HG03066 (cell line): ENCODE data around the gene S100A1.
"Not testable (repeated sequence)": the region's sequence is repeated elsewhere in the genome, so short reads cannot be mapped to it uniquely, and the experiment has no call there.

ENCODE experiments used
- ATAC-seq: cut with Tn5 transposase; IDR thresholded peaks from one replicate; pipeline ENCODE4 v1.9.1; 2021; ENCODE audit warnings: low read depth; ENCODE audit not compliant: unreplicated experiment

S100A1 gene

GRCh38 chr1:153649863-153650235 lies 21.6 kb downstream of the S100A1 start:
- no peak for ATAC-seq

- ATAC-seq = no peak
Observed at GRCh38 chr1:153651771-153652170, 23.5 kb downstream of the S100A1 start.

GRCh38 chr1:153652805-153653500 lies 24.7 kb downstream of the S100A1 start:
- no peak for ATAC-seq

DNA sequence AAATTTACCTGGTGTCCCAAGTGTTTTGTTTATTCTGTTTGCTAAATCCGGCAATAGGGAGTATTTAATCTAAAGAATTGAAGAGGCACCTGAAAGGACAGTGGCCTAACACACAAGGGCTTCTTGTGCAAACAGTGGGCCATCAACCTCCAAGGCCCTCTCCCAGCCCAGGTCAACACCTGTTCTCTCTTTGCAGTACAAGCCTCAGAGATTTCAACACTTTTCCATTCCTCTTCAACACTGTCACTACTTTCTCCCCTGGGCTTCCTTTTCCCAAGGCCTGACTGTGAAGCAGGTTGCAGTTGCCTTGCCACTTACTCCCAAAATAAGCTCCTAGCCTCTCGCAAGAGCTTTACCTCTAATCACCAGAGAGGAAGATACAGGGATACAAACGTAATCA lies 27.1 kb downstream of the S100A1 start:
- ATAC-seq = no peak

- peak; percentile 83 for ATAC-seq
Observed at GRCh38 chr1:153658400-153659174, 30.4 kb downstream of the S100A1 start, which contains the start of gene SNAPIN. TSS of gene SNAPIN (plus strand) at chr1:153658703. CDS start at chr1:153658744, 41 bp downstream.

GRCh38 chr1:153659175-153659534 lies 30.9 kb downstream of the S100A1 start:
- ATAC-seq = no peak

DNA sequence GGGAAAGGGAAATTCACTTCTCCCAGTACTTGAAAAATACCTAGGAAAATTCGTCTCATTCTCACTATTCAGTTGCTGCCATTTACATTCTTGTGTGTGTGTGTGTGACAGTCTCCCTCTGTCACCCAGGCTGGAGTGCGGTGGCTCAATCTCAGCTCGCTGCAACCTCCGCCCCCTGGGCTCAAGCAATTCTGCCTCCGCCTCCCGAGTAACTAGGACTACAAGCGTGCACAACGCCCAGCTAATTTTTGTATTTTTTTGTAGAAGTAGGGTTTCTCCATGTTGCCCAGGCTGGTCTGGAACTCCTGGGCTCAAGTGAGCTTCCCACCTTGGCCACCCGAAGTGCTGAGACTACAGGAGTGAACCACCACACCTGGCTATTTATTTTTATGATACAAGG lies 31.4 kb downstream of the S100A1 start:
- no peak for ATAC-seq

DNA sequence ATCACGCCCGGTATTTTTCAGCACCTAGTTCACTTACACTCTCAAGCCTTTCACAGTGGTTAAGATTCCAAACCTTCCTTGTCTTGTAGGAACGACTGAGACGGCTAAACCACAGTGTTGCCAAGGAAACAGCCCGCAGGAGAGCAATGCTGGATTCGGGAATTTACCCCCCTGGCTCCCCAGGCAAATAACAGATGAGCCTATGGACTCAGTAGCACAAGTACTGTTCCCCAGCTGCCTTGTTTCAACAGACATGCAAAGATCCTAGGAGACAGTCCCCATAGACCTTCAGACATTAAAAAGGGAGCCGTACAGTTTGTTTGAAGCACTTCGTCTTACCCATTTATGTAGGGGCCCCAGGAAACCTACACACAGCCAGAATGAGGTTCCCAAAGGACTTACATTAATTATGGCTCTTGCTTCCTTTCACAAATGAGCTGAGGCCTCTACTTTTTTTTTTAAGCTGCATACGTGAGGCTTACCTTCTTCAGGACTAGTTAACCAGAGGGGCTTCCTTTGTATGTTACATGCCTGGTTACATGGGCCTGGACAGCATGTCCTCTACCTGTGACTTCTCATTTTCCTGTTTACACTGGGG lies 33.0 kb downstream of the S100A1 start:
- no peak for ATAC-seq

GRCh38 chr1:153662269-153662668 lies 34.0 kb downstream of the S100A1 start:
- no peak for ATAC-seq

- ATAC-seq = no peak
Observed at GRCh38 chr1:153663211-153663610, 35.0 kb downstream of the S100A1 start.

DNA sequence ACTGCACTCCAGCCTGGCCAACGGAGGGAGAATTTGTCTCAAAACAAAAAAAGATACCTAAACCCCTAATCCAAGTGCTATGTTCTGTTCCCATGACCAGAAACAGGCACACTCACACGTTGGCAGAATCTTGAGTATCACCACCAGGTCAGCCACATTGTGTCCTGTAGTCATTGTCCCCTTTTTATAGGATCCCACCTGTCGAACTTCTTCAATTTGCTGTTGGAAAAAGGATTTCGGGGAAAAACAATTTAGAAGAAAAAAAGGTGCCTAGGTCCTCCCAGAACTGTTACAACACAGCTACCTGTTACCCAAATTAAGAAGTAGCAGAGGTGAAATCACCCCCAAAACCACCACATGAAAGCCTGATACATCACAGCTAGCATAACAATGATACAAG lies 39.2 kb downstream of the S100A1 start:
- ATAC-seq = no peak

DNA sequence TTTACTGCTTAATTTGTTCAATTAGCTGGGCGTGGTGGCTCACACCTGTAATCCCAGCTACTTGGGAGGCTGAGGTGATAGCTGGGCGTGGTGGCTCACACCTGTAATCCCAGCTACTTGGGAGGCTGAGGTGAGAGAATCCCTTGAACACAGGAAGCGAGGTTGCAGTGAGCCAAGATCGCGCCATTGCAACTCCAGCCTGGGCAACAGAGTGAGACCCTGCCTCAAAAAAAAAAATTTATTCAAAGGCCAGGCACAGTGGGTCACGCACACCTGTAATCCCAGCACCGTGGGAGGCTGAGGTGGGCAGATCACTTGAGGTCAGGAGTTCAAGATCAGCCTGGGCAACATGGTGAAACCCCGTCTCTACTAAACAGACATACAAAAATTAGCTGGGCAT lies 40.4 kb downstream of the S100A1 start:
- not testable (repeated sequence) for ATAC-seq

DNA sequence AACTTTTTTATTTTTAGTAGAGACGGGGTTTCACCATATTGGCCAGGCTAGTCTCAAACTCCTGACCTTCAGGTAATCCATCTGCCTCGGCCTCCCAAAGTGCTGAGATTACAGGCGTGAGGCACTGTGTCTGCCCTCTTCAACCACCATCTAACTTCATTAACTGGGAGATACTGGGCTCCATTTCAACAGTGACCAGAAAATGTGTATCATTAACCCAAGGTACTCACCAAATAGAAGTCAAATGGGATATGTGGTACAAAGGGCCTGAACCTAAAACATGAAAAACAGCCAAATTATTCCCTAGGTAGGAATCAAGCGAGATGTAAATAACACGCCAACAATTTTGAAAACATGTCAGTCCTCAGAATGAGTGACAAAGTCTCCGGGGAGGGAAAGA lies 41.4 kb downstream of the S100A1 start:
- ATAC-seq = no peak

GRCh38 chr1:153670257-153670858 lies 42.1 kb downstream of the S100A1 start:
- ATAC-seq = no peak

DNA sequence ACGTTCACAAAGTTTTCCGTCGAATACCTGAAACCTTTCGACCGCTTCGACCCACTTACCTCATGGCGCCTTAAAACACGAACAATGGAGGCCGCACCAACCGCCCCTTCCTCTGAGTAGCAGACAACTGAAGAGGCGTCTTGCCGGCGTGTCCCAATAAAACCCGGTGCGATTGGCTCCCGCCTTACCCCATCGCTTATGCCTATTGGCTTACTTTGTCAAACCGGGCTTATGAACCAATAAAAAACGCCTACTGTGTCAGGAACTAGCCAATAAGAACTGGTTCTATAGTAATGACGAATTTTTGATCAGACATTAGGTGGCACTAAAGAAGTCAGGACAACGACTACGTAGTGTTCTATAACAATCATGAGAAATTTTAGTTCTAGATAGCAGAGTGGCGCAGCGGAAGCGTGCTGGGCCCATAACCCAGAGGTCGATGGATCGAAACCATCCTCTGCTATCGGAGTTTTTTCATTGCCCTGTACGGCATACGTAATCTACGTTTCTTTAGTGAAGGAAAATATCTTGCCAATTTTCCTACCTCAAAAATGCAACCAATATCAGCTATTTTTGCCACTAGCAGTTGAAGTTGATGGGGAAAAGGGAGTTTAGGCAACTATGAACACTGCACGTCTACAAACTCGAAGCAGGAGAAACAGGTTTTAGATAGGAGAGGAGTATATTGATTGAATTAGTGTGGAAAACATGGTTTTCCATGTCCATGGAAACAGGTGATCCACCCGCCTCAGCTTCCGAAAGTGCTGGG lies 42.8 kb downstream of the S100A1 start, which contains the start of gene ILF2:
ILF2 (minus strand) TSS at position 135 of the 769 bp plus-strand sequence; CDS start at position 64, 71 bp downstream.
- ATAC-seq = peak; percentile 97

DNA sequence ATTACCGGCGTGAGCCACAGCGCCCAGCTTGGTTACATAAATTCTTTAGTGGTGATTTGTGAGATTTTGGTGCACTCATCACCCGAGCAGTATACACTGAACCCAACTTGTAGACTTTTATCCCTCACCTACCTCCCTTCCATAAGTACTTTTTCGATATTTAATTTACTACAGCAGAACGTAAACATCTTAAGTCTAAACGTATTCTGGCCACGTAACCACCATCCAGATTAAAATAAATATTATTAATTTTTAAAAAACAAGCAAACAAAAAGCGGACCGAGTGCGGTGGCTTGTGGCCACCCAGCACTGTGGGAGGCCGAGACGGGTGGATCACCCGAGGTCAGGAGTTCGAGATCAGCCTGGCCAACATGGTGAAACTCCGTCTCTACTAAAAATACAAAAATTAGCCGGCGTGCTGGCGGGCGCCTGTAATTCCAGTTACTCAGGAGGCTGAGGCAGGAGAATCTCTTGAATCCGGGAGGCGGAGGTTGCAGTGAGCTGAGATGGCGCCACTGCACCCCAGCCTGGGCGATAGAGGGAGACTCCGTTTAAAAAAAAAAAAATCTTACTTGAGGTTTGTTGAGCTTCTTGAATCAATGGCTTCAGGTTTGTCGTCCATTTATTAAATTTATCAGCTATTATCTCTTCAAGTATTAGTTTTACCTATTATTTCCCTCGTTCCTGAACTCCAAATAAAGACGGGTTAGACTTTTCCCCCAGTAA lies 43.6 kb downstream of the S100A1 start:
- ATAC-seq = peak; percentile 17

- ATAC-seq = no peak
Observed at GRCh38 chr1:153673511-153673910, 45.3 kb downstream of the S100A1 start.

GRCh38 chr1:153677718-153678518 lies 49.7 kb downstream of the S100A1 start:
- no peak for ATAC-seq
